GM23248 (cell line): Measurements from ENCODE around the gene PRKAR1B.

Source experiments
- EZH2 ChIP-seq: fragments of 200-600 bp; sonication (generic); IDR thresholded peaks from 2 replicates; pipeline ENCODE4 v1.6.1; 2018; ENCODE audit warnings: antibody characterized with exemption, mild to moderate bottlenecking; ENCODE audit not compliant: insufficient read depth, poor library complexity, severe bottlenecking
- EZH2phosphoT487 ChIP-seq: fragments of 200-600 bp; sonication (generic); IDR thresholded peaks from 2 replicates; pipeline ENCODE4 v1.6.1; 2018; ENCODE audit warnings: antibody characterized with exemption, moderate library complexity, mild to moderate bottlenecking, low read depth; ENCODE audit not compliant: insufficient read depth

DNA sequence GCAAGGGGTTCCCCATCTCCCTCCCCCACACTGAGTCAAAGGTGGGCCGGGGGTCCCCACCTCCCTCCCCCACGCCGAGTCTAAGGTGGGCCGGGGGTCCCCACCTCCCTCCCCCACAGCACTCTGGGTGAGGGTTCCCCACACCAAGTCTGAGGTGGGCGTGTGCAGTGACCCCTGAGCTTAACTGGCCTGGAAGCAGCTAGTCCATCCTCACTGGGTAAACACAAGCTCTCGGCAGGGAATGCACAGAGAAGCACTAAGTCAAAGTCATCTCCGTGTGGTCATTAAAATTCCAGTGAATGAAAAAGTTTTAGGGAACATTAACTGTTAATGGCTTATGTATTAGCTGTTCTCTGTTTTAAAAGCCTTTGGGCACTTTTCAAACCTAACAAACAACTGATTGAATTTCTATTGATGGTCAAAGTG is 43.7 kb upstream of the PRKAR1B start:
- no peak for TF ChIP-seq EZH2
- no peak for TF ChIP-seq EZH2phosphoT487
